Midbrain (tissue), 1 donor: ENCODE data around the gene DALRD3.

Experiments
- DNase-seq: peaks from one replicate; lab custom pipeline; 2025; lab: John Stamatoyannopoulos, UW

The DALRD3 gene

GRCh38 chr3:49005998-49006397 lies 12.4 kb downstream of the DALRD3 start:
- no peak for DNase-seq

- no peak for DNase-seq
Observed at GRCh38 chr3:49005303-49005680, 13.1 kb downstream of the DALRD3 start.

GRCh38 chr3:49004352-49005302 lies 13.8 kb downstream of the DALRD3 start:
- no peak for DNase-seq

- DNase-seq, result no peak
Observed at GRCh38 chr3:49001155-49001554, 17.2 kb downstream of the DALRD3 start.

GRCh38 chr3:48999085-48999858 lies 19.1 kb downstream of the DALRD3 start:
- DNase-seq, result no peak

- peak; percentile 38 for DNase-seq
Observed at GRCh38 chr3:48997714-48998637, 20.4 kb downstream of the DALRD3 start.

- no peak for DNase-seq
Observed at GRCh38 chr3:48997102-48997635, 21.2 kb downstream of the DALRD3 start.

- DNase-seq, result no peak
Observed at GRCh38 chr3:48996640-48997039, 21.7 kb downstream of the DALRD3 start.

GRCh38 chr3:48993834-48994233 lies 24.5 kb downstream of the DALRD3 start:
- no peak for DNase-seq

GRCh38 chr3:48991851-48992545 lies 26.4 kb downstream of the DALRD3 start:
- no peak for DNase-seq

GRCh38 chr3:48990636-48991469 lies 27.5 kb downstream of the DALRD3 start:
- peak; percentile 49 for DNase-seq

GRCh38 chr3:48989796-48990635 lies 28.4 kb downstream of the DALRD3 start, which contains the start of gene P4HTM:
Gene P4HTM (plus strand): TSS chr3:48990241. CDS start chr3:48990257, 16 bp downstream.
- DNase-seq, result peak; percentile 91

- DNase-seq, result no peak
Observed at GRCh38 chr3:48989126-48989795, 29.1 kb downstream of the DALRD3 start.

- no peak for DNase-seq
Observed at GRCh38 chr3:48985831-48986376, 32.5 kb downstream of the DALRD3 start.

GRCh38 chr3:48984663-48985062 lies 33.7 kb downstream of the DALRD3 start:
- DNase-seq, result no peak

- DNase-seq, result no peak
Observed at GRCh38 chr3:48983096-48983495, 35.3 kb downstream of the DALRD3 start.

- no peak for DNase-seq
Observed at GRCh38 chr3:48982686-48983085, 35.7 kb downstream of the DALRD3 start.

- DNase-seq, result no peak
Observed at GRCh38 chr3:48982016-48982415, 36.4 kb downstream of the DALRD3 start.
